KMS-11 (cell line): ENCODE data around the gene DAZAP1.

ENCODE experiments used
- H2AFZ ChIP-seq: fragments of 200-600 bp; sonication (generic); 2 replicates; pipeline ENCODE4 v1.6.1; 2016; ENCODE audit warnings: antibody characterized with exemption, mixed run types, low read depth
- H3K27ac ChIP-seq: fragments of 200-600 bp; sonication (generic); 2 replicates; pipeline ENCODE4 v1.6.1; 2016; ENCODE audit warnings: mild to moderate bottlenecking, mixed run types
- H3K27me3 ChIP-seq: fragments of 200-600 bp; sonication (generic); 2 replicates; pipeline ENCODE4 v1.6.1; 2017; ENCODE audit warnings: mild to moderate bottlenecking, low read depth, mixed run types, moderate library complexity; ENCODE audit not compliant: insufficient read depth
- H3K36me3 ChIP-seq: fragments of 200-600 bp; sonication (generic); 2 replicates; pipeline ENCODE4 v1.6.1; 2017; ENCODE audit warnings: mild to moderate bottlenecking, mixed run types; ENCODE audit not compliant: insufficient read depth
- H3K4me1 ChIP-seq: fragments of 200-600 bp; sonication (generic); 2 replicates; pipeline ENCODE4 v1.6.1; 2016; ENCODE audit warnings: mild to moderate bottlenecking, low read depth, mixed run types; ENCODE audit not compliant: poor library complexity, severe bottlenecking
- H3K4me2 ChIP-seq: fragments of 200-600 bp; sonication (generic); 2 replicates; pipeline ENCODE4 v1.7.0; 2016; ENCODE audit warnings: mild to moderate bottlenecking, mixed run types
- H3K4me3 ChIP-seq: fragments of 200-600 bp; sonication (generic); IDR thresholded peaks from 2 replicates; pipeline ENCODE4 v1.6.1; 2017; ENCODE audit warnings: low read depth, low read length, mixed read lengths; ENCODE audit not compliant: insufficient read depth
- H3K79me2 ChIP-seq: fragments of 200-600 bp; sonication (generic); 2 replicates; pipeline ENCODE4 v1.6.1; 2016; ENCODE audit warnings: low read depth, mixed run types; ENCODE audit not compliant: insufficient read depth
- H3K9ac ChIP-seq: fragments of 200-600 bp; sonication (generic); 2 replicates; pipeline ENCODE4 v1.6.1; 2016; ENCODE audit warnings: mild to moderate bottlenecking, mixed run types
- H4K20me1 ChIP-seq: fragments of 200-600 bp; sonication (generic); 2 replicates; pipeline ENCODE4 v1.6.1; 2016; ENCODE audit warnings: mild to moderate bottlenecking, mixed run types; ENCODE audit not compliant: insufficient read depth
- CTCF ChIP-seq: fragments of 200-600 bp; sonication (generic); conservative IDR thresholded peaks from 2 replicates; pipeline ENCODE4 v1.6.1; 2017; ENCODE audit warnings: low read depth, mild to moderate bottlenecking, antibody characterized with exemption, low read length, moderate library complexity, mixed read lengths

Gene DAZAP1

GRCh38 chr19:1382250-1382649, 25.1 kb upstream of the DAZAP1 start:
- Histone ChIP-seq H3K79me2 (peaks cover 15% of the 10 kb centered on the region), H3K27me3 (no peaks in the 10 kb centered on the region; the same call in 1 of the 2 replicates), H3K4me2 (0 out of 2 replicates have a peak overlapping the region, but pooled peaks have one; percentile 12), H3K36me3 (no peaks in the 10 kb centered on the region), H4K20me1 (no peaks in the 10 kb centered on the region), H2AFZ (no peak overlapping the region), H3K4me3 (no peak overlapping the region), H3K4me1 (peaks cover 14% of the 10 kb centered on the region), H3K27ac (no peak overlapping the region), H3K9ac (no peak overlapping the region)
- TF ChIP-seq CTCF = no peak

DNA sequence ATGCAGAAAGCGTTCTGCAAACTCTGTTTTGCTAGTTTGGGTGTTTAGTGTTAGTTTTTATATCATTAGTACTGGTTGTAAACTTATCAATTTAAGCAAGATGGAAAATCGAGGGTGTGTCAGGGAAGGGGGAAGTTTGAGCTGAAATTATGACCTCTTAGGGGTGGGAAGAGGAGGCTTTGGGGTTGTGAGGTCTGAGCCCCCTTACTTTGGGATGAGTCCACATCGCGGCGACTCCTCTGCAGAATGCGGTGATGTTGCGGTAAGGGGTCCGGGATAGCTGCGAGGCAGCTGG, 24.4 kb upstream of the DAZAP1 start:
- Histone ChIP-seq H3K4me2 (no peak overlapping the region), H3K27ac (no peak overlapping the region), H3K36me3 (no peaks in the 10 kb centered on the region), H3K9ac (no peak overlapping the region), H3K4me1 (peaks cover 14% of the 10 kb centered on the region), H3K27me3 (no peaks in the 10 kb centered on the region; the same call in 1 of the 2 replicates), H2AFZ (no peak overlapping the region), H3K79me2 (peaks cover 15% of the 10 kb centered on the region), H3K4me3 (no peak overlapping the region), H4K20me1 (no peaks in the 10 kb centered on the region)
- TF ChIP-seq CTCF = no peak

- Histone ChIP-seq H3K79me2 (peaks cover 15% of the 10 kb centered on the region), H3K9ac (peak within 1 kb of the TSS; percentile 67), H2AFZ (peak within 1 kb of the TSS; percentile 47; the same call in 1 of the 2 replicates), H3K4me2 (peak within 1 kb of the TSS; percentile 96), H3K36me3 (no peaks in the 10 kb centered on the region), H3K4me3 (no peak within 1 kb of the TSS), H3K27me3 (no peaks in the 10 kb centered on the region; the same call in 1 of the 2 replicates), H3K27ac (peak within 1 kb of the TSS; percentile 65), H3K4me1 (peaks cover 14% of the 10 kb centered on the region), H4K20me1 (no peaks in the 10 kb centered on the region)
- TF ChIP-seq CTCF = 0 out of 2 replicates have a peak, but pooled peaks have one; percentile 13
Observed at GRCh38 chr19:1383312-1384084, 23.9 kb upstream of the DAZAP1 start, which contains the start of gene NDUFS7. NDUFS7 (plus strand) TSS chr19:1383907; CDS start chr19:1383927, 20 bp downstream.

DNA sequence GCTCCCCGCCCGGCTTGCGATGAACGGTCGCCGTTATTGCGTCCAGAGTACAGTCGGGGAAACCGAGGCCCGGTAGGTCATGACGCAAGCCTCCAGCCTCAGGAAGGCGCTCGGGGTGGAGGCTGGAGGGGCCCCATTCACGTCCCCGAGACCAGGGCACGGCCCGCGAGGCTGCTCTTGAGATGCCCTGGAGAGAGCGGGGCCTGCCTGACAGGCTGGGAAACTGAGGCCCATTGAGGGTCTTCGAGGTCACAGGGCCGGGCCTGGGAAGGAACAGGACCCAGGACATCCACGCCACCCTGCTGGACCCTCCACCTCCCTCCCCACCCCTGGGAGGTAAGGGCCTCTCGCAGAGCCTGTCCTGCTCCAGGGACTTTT, 23.3 kb upstream of the DAZAP1 start:
- Histone ChIP-seq H3K4me2 (peak overlapping the region; percentile 96), H3K9ac (peak overlapping the region; percentile 67), H3K36me3 (no peaks in the 10 kb centered on the region), H2AFZ (peak overlapping the region; percentile 47; the same call in 1 of the 2 replicates), H3K4me1 (peaks cover 14% of the 10 kb centered on the region), H4K20me1 (no peaks in the 10 kb centered on the region), H3K4me3 (no peak overlapping the region), H3K27ac (peak overlapping the region; percentile 65), H3K79me2 (peaks cover 15% of the 10 kb centered on the region), H3K27me3 (no peaks in the 10 kb centered on the region; the same call in 1 of the 2 replicates)
- TF ChIP-seq CTCF = no peak
